Measurements from ENCODE around the gene OTULINL.

GRCh38 chr5:14640765-14641164 is 59.2 kb downstream of the OTULINL start:
- TF ChIP-seq BHLHE40 (IDR thresholded peaks at IDR 0.05; ENCODE audit: borderline replicate concordance) (no peak), TARDBP (IDR thresholded peaks at IDR 0.05) (no peak)

Data from HEK293T (cell line).